Activated CD4-positive, alpha-beta memory T cell treated with anti-CD3 and anti-CD28 coated beads, Interleukin-2, amount 10 ng/mL, durations not matched to agents 7 days and 5 days (primary cell): ENCODE results near the gene MPG. TPM values are rescaled to one million over a fixed set of nuclear protein-coding genes. Genes with fewer than 3 reads are reported as not detected.
"Not testable (repeated sequence)": the region's sequence is repeated elsewhere in the genome, so short reads cannot be mapped to it uniquely, and the experiment has no call there.

Experiments
- CTCF ChIA-PET: fragments of 350-600 bp; sonication (Branson Sonifier 250); formaldehyde crosslinking; loops from one replicate; lab custom pipeline; 2021; ENCODE audit warnings: antibody characterized with exemption, inconsistent platforms; lab: Charles Lee
- POLR2A ChIA-PET: fragments of 350-600 bp; sonication (Branson Sonifier 250); formaldehyde crosslinking; loops from one replicate; lab custom pipeline; 2021; ENCODE audit warnings: antibody characterized with exemption; lab: Charles Lee
- DNase-seq: peaks from one replicate; pipeline ENCODE4 v3.0.0-alpha.2; 2020
- H3K27ac Mint-ChIP-seq: one replicate; pipeline ENCODE4 v1.8.0; 2021; ENCODE audit warnings: mild to moderate bottlenecking, mixed read lengths
- H3K27me3 Mint-ChIP-seq: one replicate; pipeline ENCODE4 v1.8.0; 2021; ENCODE audit warnings: mixed read lengths
- H3K36me3 Mint-ChIP-seq: one replicate; pipeline ENCODE4 v1.8.0; 2021; ENCODE audit warnings: low read depth, mixed read lengths
- H3K4me1 Mint-ChIP-seq: one replicate; pipeline ENCODE4 v1.8.0; 2021; ENCODE audit warnings: mixed read lengths
- H3K4me3 Mint-ChIP-seq: one replicate; pipeline ENCODE4 v1.8.0; 2021; ENCODE audit warnings: mild to moderate bottlenecking, mixed read lengths
- H3K9me3 Mint-ChIP-seq: one replicate; pipeline ENCODE4 v1.8.0; 2021; ENCODE audit warnings: mixed read lengths
- total RNA-seq, 2 experiments: library from RNA; stranded (reverse); gene quantifications; one replicate each; pipeline ENCODE4 v1.2.3, GENCODE V29; 2021

The MPG gene
- total RNA-seq, 2 experiments from 2014 or later = 59.9 to 64.3 TPM

DNA sequence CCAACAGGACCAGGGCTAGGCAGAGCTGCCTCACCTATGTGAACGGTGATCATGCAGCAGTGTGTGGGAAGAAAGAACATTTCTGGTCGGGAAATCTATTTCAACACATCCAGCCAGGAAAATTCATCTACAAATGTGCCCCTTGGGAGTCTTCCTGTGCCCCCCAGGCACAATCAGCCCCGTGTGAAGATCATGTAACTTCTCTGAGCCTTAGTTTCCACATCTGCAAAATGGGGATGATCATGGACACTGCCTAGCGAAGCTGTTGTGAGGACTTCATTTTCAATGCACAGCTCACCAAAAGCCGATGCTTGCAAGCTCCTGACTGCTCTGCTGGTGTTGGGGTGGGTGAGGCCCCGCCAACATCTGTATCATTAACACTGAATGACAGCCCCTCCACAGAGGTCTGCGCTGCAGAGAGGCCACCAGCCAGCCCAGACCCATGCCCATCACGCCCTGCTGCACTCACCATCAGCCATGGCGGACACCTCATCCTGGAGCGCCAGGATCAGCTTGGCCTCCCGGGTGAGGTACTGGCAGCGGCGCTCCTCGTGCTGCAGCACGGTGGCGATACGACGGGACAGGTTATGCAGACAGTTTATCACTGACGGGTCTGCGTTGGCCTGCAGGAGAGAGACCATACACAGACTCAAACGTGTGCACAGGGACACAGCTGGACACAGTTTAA, 34.3 kb downstream of the MPG start:
- ChIA-PET POLR2A (no interaction called here), CTCF (interaction anchor here (2.3 kb wide), 1 partner anchor 15 kb away, joined by 9 read pairs; no protein-coding TSS in a partner anchor)
- Mint-ChIP-seq H3K27ac (no peak overlapping the region), H3K36me3 (peaks cover 16% of the 10 kb centered on the region), H3K4me1 (peaks cover 12% of the 10 kb centered on the region), H3K9me3 (no peaks in the 10 kb centered on the region), H3K4me3 (no peak overlapping the region), H3K27me3 (no peaks in the 10 kb centered on the region)
- no peak for DNase-seq

DNA sequence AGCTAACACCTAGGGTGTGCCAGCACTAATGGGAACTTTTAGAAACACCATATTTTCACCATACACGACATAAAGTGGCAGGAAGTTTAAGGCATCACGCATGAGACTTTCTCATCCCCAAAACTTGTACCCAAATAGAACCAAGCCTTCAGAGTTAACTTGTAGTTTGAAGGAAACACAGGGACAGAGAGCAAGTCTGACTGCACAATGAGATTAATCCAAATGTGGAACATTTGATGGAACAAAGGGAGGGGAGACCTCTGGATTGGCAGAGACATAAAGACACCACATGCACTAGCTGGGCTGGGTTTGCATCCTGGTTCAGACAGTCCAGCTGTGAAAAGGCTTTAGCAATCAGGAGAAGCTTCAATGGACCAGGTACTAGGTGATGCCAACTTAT, 36.3 kb downstream of the MPG start:
- DNase-seq = no peak
- H3K9me3 Mint-ChIP-seq = no peaks in the 10 kb centered on the region
- H3K4me3 Mint-ChIP-seq = no peak overlapping the region
- H3K27ac Mint-ChIP-seq = no peak overlapping the region
- no peaks in the 10 kb centered on the region for H3K27me3 Mint-ChIP-seq
- CTCF ChIA-PET = interaction anchor here (1.4 kb wide), 1 partner anchor 19 kb away, joined by 5 read pairs; no protein-coding TSS in a partner anchor
- H3K4me1 Mint-ChIP-seq = peaks cover 12% of the 10 kb centered on the region
- peaks cover 12% of the 10 kb centered on the region for H3K36me3 Mint-ChIP-seq
- POLR2A ChIA-PET = no interaction called here

DNA sequence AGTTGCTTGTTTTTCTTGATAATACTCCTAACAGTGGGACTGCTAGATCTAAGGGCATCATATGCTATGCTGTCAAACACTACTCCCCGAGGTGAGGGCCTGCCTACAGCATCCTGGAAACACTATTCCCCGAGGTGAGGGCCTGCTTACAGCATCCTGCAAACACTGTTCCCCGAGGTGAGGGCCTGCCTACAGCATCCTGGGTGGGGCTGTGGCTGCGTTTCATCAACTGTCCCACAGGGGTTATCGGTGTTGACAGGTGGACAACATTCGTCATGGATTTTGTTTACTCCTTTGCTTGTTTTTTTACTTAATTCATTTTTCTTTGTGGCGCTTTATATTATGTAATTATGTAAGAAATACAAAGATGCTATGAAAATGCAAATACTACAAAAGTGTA, 38.0 kb downstream of the MPG start:
- Mint-ChIP-seq H3K4me3 (no peak overlapping the region), H3K4me1 (peaks cover 12% of the 10 kb centered on the region), H3K36me3 (peaks cover 10% of the 10 kb centered on the region), H3K27me3 (no peaks in the 10 kb centered on the region), H3K9me3 (no peaks in the 10 kb centered on the region), H3K27ac (no peak overlapping the region)
- DNase-seq = no peak
- ChIA-PET CTCF (interaction anchor here (1.2 to 1.6 kb wide), 2 partner anchors 9 to 59 kb away, joined by 3 to 17 read pairs; no protein-coding TSS in a partner anchor), POLR2A (no interaction called here)

DNA sequence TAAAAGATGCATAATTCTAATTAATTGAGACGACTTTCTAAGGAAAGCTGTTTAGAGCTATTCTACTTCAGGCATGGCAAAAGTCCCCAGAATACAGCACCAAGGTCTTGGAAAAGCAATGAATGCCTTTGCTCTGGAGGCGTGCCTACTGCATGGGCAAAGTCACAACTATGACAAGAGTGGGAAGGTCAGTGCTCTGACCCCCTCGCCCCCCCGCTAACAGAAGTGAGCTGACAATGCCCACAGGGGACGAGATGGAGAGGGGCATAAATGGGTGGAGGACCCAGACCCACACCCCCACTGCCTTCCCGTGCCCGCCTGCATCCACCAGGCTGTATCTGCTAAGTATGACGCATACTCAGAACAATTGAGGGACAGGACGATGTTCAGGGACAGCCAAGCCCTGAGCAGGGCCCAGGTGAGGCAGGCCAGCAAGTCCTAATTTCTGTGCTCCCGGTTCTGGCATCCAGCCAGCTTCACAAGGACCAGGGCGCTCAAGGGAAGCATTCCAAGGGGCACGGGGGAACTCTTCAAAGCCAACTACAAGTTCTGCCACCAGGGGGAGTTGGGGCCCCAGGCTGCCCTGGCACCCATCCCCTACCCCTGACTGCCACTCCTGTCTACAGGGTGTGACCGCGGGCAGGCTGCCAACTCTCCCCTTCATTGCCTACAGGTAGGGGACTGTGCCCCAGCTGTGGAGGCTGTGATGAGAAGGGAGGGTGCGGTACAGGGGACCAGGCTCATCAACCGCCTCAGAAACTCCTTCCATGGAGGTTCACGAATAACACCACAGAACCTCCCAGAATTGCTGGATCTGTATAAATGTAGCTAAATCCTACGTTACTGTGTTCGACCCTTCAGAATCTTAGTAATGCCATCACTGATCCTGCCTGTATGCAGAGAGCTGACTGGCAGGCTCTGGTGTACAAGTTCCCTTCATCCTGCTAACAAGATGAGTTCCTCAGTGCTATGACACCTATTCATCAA, 39.6 kb downstream of the MPG start:
- Mint-ChIP-seq H3K36me3 (peaks cover 4% of the 10 kb centered on the region), H3K9me3 (no peaks in the 10 kb centered on the region), H3K4me1 (peaks cover 12% of the 10 kb centered on the region), H3K27me3 (no peaks in the 10 kb centered on the region), H3K27ac (no peak overlapping the region), H3K4me3 (no peak overlapping the region)
- ChIA-PET POLR2A (no interaction called here), CTCF (interaction anchor here (0.6 to 3.9 kb wide), 15 partner anchors 9 to 320 kb away, joined by 3 to 17 read pairs (median 4); partner anchors contain the start of gene HBQ1)
- peak; percentile 67 for DNase-seq

DNA sequence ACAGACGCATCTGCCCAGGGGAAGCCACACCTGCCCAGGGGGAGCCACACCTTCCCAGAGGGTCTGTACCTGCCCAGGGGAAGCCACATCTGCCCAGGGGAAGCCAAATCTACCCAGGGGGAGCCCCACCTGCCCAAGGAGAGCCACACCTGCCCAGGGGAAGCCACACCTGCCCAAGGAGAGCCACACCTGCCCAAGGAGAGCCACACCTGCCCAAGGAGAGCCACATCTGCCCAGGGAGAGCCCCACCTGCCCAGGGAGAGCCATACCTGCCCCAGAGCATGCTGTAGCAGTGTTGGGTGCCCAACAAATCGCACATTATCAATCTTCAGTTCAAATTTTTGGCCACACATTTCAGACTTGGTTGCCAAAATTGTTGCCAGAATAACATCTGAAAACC, 40.8 kb downstream of the MPG start:
- no peaks in the 10 kb centered on the region for H3K9me3 Mint-ChIP-seq
- H3K4me3 Mint-ChIP-seq = no peak overlapping the region
- POLR2A ChIA-PET = no interaction called here
- H3K4me1 Mint-ChIP-seq = peaks cover 2% of the 10 kb centered on the region
- H3K27ac Mint-ChIP-seq = no peak overlapping the region
- no peaks in the 10 kb centered on the region for H3K27me3 Mint-ChIP-seq
- CTCF ChIA-PET = interaction anchor here (0.8 to 3.9 kb wide), 6 partner anchors 12 to 242 kb away, joined by 3 to 17 read pairs (median 6); no protein-coding TSS in a partner anchor
- DNase-seq = no peak
- H3K36me3 Mint-ChIP-seq = peaks cover 4% of the 10 kb centered on the region

DNA sequence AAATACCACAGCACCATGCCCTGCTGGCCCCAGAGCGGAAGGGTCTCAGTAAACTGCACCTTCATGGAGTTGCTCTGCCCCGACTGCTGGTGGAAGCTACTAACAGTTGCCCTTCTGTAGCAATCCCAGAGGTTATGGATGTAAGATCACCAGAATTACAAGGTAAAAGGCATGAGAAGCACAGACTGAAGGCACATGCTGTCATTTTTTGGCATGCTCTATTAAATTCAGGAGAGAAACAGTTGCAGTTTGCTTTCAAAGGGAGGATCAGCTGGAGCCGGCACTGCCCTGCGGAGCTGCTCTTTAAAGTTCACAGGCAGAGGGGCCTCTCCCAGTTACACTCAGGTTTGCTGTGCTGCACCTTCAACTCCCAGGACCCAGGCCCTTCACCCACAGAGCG, 41.3 kb downstream of the MPG start:
- Mint-ChIP-seq H3K27me3 (no peaks in the 10 kb centered on the region), H3K4me1 (no peaks in the 10 kb centered on the region), H3K4me3 (no peak overlapping the region), H3K27ac (no peak overlapping the region), H3K9me3 (no peaks in the 10 kb centered on the region), H3K36me3 (peaks cover 4% of the 10 kb centered on the region)
- no peak for DNase-seq
- ChIA-PET POLR2A (interaction anchor here (1.3 kb wide), 1 partner anchor 10 kb away, joined by 3 read pairs; no protein-coding TSS in a partner anchor), CTCF (interaction anchor here (0.6 to 3.9 kb wide), 6 partner anchors 12 to 242 kb away, joined by 3 to 17 read pairs (median 5); no protein-coding TSS in a partner anchor)

DNA sequence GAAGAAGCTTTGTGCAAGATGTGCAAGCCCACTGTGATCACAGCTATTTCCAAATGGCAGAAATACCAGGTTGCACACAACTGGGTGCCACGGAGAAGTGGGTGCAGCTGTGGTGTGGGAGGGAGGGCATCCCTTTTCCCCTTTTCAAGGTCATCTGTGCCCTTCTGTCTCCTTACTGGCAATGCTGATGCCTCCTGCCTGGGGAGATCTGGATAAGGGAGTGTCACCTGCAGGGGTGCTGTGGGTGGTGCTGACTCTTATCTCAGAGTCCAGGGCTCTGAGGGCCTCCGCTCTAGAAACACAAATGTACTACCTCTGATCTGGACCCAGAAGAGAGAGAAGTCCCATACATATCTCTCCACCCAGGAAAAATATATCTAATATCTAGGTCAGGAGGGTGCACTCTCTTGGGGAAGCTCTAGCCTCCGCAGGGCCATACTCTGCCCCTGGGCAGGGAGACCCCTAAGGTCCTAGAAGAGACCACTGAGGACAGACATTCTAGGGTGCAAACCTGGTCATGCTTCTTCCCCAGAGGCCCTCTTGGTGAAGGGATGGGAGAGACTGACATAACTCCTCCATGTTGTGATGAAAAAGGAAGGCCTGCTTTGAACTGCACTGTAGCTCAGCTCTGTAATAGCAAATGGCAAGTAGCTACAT, 41.9 kb downstream of the MPG start:
- POLR2A ChIA-PET = interaction anchor here (0.9 to 1.3 kb wide), 2 partner anchors 9 to 13 kb away, joined by 3 read pairs; no protein-coding TSS in a partner anchor
- CTCF ChIA-PET = interaction anchor here (0.6 to 3.9 kb wide), 6 partner anchors 13 to 241 kb away, joined by 3 to 17 read pairs (median 5); no protein-coding TSS in a partner anchor
- Mint-ChIP-seq H3K4me1 (no peaks in the 10 kb centered on the region), H3K27ac (no peak overlapping the region), H3K4me3 (no peak overlapping the region), H3K9me3 (no peaks in the 10 kb centered on the region), H3K36me3 (peaks cover 4% of the 10 kb centered on the region), H3K27me3 (no peaks in the 10 kb centered on the region)
- DNase-seq = no peak

DNA sequence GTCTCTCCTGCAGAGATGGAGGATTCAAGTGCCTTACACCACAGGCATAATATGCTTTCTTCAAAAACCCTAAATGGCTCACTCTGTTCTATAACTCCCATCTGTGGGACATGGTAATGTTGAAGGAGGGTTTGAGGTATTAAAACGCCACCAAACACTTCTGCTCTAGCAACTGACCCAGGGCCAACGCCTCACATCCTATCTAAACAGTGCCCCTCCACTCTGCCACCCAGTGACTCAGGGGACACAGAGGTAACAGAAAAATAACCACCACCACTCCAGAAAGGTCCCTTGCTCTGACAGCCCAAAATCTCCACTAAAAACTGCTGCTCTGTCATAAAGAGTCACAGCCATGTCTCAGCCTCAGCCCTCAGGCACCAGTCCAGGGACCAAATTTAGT, 42.7 kb downstream of the MPG start:
- Mint-ChIP-seq H3K36me3 (peaks cover 4% of the 10 kb centered on the region), H3K27ac (no peak overlapping the region), H3K4me3 (no peak overlapping the region), H3K4me1 (no peaks in the 10 kb centered on the region), H3K9me3 (no peaks in the 10 kb centered on the region), H3K27me3 (no peaks in the 10 kb centered on the region)
- CTCF ChIA-PET = interaction anchor here (1.6 kb wide), 1 partner anchor 14 kb away, joined by 6 read pairs; no protein-coding TSS in a partner anchor
- POLR2A ChIA-PET = no interaction called here
- no peak for DNase-seq

DNA sequence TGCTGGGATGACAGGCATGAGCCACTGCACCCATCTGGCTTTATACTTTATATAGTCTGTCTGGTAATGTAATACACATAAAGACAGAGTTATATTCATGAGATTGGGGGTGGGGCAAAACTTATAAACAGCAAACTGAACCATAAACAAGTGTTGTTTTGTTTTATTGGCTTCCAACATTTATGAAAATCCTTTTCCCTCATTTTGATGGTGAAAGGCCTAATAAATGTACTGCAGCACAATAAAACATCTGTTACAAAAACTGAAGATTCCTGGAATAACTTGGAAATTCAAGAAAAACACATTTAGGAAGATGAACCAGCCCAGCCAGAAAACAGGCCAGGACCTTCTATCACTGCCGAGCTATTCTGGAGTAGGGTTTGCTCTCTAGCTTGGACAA, 44.3 kb downstream of the MPG start:
- Mint-ChIP-seq H3K27ac (no peak overlapping the region), H3K36me3 (no peaks in the 10 kb centered on the region), H3K9me3 (no peaks in the 10 kb centered on the region), H3K27me3 (no peaks in the 10 kb centered on the region), H3K4me1 (no peaks in the 10 kb centered on the region), H3K4me3 (no peak overlapping the region)
- no peak for DNase-seq
- ChIA-PET CTCF (interaction anchor here (0.6 to 1.0 kb wide), 2 partner anchors 15 to 333 kb away, joined by 3 read pairs; no protein-coding TSS in a partner anchor), POLR2A (no interaction called here)

DNA sequence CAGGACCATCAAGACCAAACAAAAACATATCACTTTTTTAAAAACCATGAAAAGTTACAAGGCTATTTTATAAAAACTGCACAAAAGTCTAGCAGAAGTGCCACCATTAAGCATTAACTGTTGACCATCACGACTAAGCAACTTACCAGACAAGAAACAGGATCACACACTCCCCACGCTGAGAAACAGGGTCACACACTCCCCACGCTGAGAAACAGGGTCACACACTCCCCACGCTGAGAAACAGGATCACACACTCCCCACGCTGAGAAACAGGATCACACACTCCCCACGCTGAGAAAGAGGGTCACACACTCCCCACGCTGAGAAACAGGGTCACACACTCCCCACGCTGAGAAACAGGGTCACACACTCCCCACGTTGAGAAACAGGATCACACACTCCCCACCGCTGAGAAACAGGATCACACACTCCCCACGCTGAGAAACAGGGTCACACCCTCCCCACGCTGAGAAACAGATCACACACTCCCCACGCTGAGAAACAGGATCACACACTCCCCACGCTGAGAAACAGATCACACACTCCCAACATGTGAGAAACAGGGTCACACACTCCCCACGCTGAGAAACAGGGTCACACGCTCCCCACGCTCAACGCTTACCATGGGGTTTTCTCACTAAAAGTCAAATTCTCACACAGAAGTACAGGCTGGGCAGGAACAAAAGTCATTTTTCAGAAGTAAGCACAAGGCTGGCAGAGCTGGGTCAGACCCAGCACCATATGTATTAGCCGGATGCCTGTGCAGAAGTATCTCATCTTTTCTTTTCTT, 45.7 kb downstream of the MPG start:
- H3K36me3 Mint-ChIP-seq, CTCF ChIA-PET, DNase-seq, H3K27me3 Mint-ChIP-seq, POLR2A ChIA-PET, H3K9me3 Mint-ChIP-seq, H3K4me1 Mint-ChIP-seq, H3K4me3 Mint-ChIP-seq, H3K27ac Mint-ChIP-seq: not testable (repeated sequence)

DNA sequence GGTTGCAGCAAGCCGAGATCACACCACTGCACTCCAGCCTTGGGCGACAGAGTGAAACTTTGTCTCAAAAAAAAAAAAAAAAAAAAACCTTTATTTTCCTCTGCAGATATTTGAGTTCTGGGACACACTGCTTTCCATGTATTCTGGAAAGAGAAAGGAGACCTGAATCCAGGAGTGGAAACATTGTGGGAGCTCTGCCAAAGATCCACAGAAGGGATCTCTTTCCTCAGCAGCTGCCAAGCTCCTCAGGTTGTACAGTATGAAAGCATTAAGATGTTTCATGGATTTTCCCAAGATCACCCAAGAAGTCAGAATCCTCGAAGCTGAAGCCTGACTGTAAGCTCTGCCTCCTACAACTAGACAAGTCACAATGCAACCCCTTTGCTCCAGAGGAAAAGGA, 47.0 kb downstream of the MPG start:
- H3K36me3 Mint-ChIP-seq = no peaks in the 10 kb centered on the region
- H3K27me3 Mint-ChIP-seq = no peaks in the 10 kb centered on the region
- H3K9me3 Mint-ChIP-seq = no peaks in the 10 kb centered on the region
- H3K4me1 Mint-ChIP-seq = peaks cover 9% of the 10 kb centered on the region
- H3K4me3 Mint-ChIP-seq = no peak overlapping the region
- ChIA-PET POLR2A (no interaction called here), CTCF (interaction anchor here (0.7 to 2.3 kb wide), 3 partner anchors 8 to 33 kb away, joined by 3 to 8 read pairs (median 5); no protein-coding TSS in a partner anchor)
- no peak for DNase-seq
- H3K27ac Mint-ChIP-seq = no peak overlapping the region

DNA sequence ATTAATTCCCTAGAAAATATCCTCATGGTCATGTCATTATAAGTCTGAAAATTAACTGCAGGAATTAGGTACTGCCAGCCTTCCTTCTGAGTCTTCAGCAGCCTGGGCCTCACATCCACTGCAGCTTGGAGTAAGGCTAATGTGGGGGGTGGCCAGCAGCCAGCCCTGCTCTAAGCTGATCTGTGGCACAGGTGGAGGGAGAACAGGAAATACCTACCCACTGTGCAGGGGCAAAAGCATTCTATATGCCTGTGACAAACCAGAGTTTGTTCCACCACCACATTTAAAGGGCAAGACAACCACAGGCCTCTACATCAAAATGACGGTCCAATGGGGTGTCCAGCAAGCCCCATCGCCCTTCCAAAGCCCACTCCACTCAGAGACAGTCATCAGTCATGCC, 51.0 kb downstream of the MPG start:
- no peak overlapping the region for H3K4me3 Mint-ChIP-seq
- no peaks in the 10 kb centered on the region for H3K9me3 Mint-ChIP-seq
- H3K4me1 Mint-ChIP-seq = peaks cover 23% of the 10 kb centered on the region
- H3K27ac Mint-ChIP-seq = no peak overlapping the region
- ChIA-PET CTCF (no interaction called here), POLR2A (interaction anchor here (1.0 kb wide), 1 partner anchor 9 kb away, joined by 3 read pairs; no protein-coding TSS in a partner anchor)
- H3K36me3 Mint-ChIP-seq = no peaks in the 10 kb centered on the region
- H3K27me3 Mint-ChIP-seq = no peaks in the 10 kb centered on the region
- no peak for DNase-seq
